ENCODE data around the gene ATOH8. TPM values are rescaled to one million over a fixed set of nuclear protein-coding genes. Genes with fewer than 3 reads are reported as not detected.

The ATOH8 gene
- polyA plus RNA-seq, 1 of the 3 experiments (the other 2 are of a cell fraction), result 5.6 TPM

DNA sequence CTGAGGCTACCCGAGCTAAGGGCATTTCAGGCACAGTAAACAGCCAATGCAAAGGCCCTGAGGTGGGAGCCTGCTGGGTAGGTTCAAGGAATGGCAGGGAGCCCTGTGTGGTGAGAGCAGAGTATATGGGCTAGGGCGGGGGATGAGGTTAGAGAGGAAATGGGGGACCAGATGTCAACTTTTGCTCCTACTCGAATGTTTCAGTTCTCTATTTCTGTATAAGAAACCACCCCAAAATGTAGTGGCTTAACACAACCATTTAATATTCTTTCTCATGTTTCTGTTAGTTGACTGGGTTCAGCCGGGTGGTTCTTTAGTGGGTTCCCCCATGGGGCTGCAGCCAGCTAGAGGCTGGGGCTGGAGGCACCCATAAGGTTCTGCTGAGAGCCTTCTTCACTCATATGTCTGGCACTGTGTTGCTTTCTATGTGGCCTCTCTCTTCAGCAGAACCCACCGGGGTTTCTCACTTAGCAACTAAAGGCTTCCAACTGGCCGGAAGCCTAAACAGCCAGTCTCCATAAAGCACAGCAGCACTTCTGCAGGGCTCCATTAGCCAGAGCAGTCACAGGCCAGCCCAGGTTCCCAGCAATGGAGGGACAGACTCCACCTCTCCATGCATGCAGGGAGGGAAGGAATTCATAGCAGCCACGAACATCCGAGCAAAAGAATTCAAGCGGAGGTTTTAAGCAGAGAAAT, 5.6 kb upstream of the ATOH8 start:
- H2AFZ ChIP-seq (ENCODE audit: low read depth), result no peak overlapping the region
- no peaks in the 10 kb centered on the region for H3K27me3 ChIP-seq (ENCODE audit: insufficient read depth)
- H3K4me2 ChIP-seq, result no peak overlapping the region
- no peak for TF ChIP-seq RCOR1 (IDR thresholded peaks at IDR 0.05; ENCODE audit: low read length)
- no peak for TF ChIP-seq NFIC (IDR thresholded peaks at IDR 0.05; ENCODE audit: borderline replicate concordance)
- no peak for TF ChIP-seq USF1 (IDR thresholded peaks at IDR 0.05; ENCODE audit: borderline replicate concordance, low read depth)
- TF ChIP-seq FOSL2 (IDR thresholded peaks at IDR 0.05; ENCODE audit: borderline replicate concordance, low read depth), result no peak
- no peak for TF ChIP-seq POLR2AphosphoS5 (IDR thresholded peaks at IDR 0.05; ENCODE audit: low read depth, low read length)
- TF ChIP-seq RAD21 (IDR thresholded peaks at IDR 0.05; ENCODE audit: low read length), result no peak
- no peak for TF ChIP-seq MEF2A (IDR thresholded peaks at IDR 0.05; ENCODE audit: borderline replicate concordance, low read depth)
- no peak for TF ChIP-seq RXRA (IDR thresholded peaks at IDR 0.05; ENCODE audit: borderline replicate concordance, low read depth)
- no peak for TF ChIP-seq NRF1 (IDR thresholded peaks at IDR 0.05; ENCODE audit: low read depth, low read length)
- TF ChIP-seq EP300 (IDR thresholded peaks at IDR 0.05; ENCODE audit: borderline replicate concordance in 1 of 2, low read depth in 1 of 2, low read length in 1 of 2), result no peak
- TF ChIP-seq TAF1 (IDR thresholded peaks at IDR 0.05; ENCODE audit: borderline replicate concordance, low read depth, low read length), result no peak
- no peak for TF ChIP-seq ELF1 (IDR thresholded peaks at IDR 0.05)
- no peak for TF ChIP-seq RFX5 (IDR thresholded peaks at IDR 0.05; ENCODE audit: low read length)
- H3K36me3 ChIP-seq (replicated peaks in 1 of 2; ENCODE audit: control insufficient read depth in 1 of 2, insufficient read depth in 2 of 2, low read length in 1 of 2), result no peaks in the 10 kb centered on the region
- no peaks in the 10 kb centered on the region for H3K79me2 ChIP-seq (ENCODE audit: insufficient read depth)
- no peaks in the 10 kb centered on the region for H3K9me2 ChIP-seq
- H3K4me1 ChIP-seq (ENCODE audit: control insufficient read depth in 1 of 2, insufficient read depth in 2 of 2, low read depth in 1 of 2, low read length in 1 of 2), result peaks cover 37 to 45% of the 10 kb centered on the region in 2 experiments
- no peaks in the 10 kb centered on the region for H4K20me1 ChIP-seq (ENCODE audit: insufficient read depth)
- POLR2A ChIA-PET, result no interaction called here
- DNase-seq, result no peak
- CTCF ChIA-PET, result interaction anchor here (1.2 to 34.7 kb wide), 8 partner anchors 18 to 79 kb away, joined by 5 to 626 read pairs (median 10); no protein-coding TSS in a partner anchor
- H3K27ac ChIP-seq (ENCODE audit: low read depth in 2 of 2, low read length in 1 of 2), result no peak overlapping the region
- H3K4me3 ChIP-seq (ENCODE audit: low read depth in 2 of 2, low read length in 1 of 2), result no peak overlapping the region
- no peaks in the 10 kb centered on the region for H3K9me3 ChIP-seq
- WGBS (ENCODE audit: low lambda C conversion rate), result 91% methylated on average over 9 of the region's 9 CpGs
- no peak overlapping the region for H3K9ac ChIP-seq
- H3F3A ChIP-seq (replicated peaks; ENCODE audit: insufficient read depth), result peaks cover 17% of the 10 kb centered on the region

- peaks cover 29 to 35% of the 10 kb centered on the region in 2 experiments for H3K4me1 ChIP-seq (ENCODE audit: control insufficient read depth in 1 of 2, insufficient read depth in 2 of 2, low read depth in 1 of 2, low read length in 1 of 2)
- peaks cover 17% of the 10 kb centered on the region for H3F3A ChIP-seq (replicated peaks; ENCODE audit: insufficient read depth)
- POLR2A ChIA-PET, result no interaction called here
Measured at GRCh38 chr2:85748985-85749875, 4.6 kb upstream of the ATOH8 start.

More at GRCh38 chr2:85748985-85749875, 4.6 kb upstream of the ATOH8 start:
- TF ChIP-seq NFIC (IDR thresholded peaks at IDR 0.05; ENCODE audit: borderline replicate concordance), result 0 out of 2 replicates have a peak, but pooled peaks have one; percentile 7
- TF ChIP-seq GABPA (IDR thresholded peaks at IDR 0.05; ENCODE audit: low read depth), result no peak
- H2AFZ ChIP-seq (ENCODE audit: low read depth), result no peak overlapping the region
- H3K9ac ChIP-seq, result no peak overlapping the region
- no peaks in the 10 kb centered on the region for H3K79me2 ChIP-seq (ENCODE audit: insufficient read depth)
- H3K4me2 ChIP-seq, result peak overlapping the region; percentile 48; the same call in 1 of the 2 replicates
- H3K9me2 ChIP-seq, result no peaks in the 10 kb centered on the region
- H3K4me3 ChIP-seq (ENCODE audit: low read depth in 2 of 2, low read length in 1 of 2), result no peak overlapping the region
- H3K27me3 ChIP-seq (ENCODE audit: insufficient read depth), result no peaks in the 10 kb centered on the region
- H3K27ac ChIP-seq (ENCODE audit: low read depth in 2 of 2, low read length in 1 of 2), result peak overlapping the region; percentile 16 to 40; a peak in 2 of 4 replicates
- DNase-seq, result no peak
- no peaks in the 10 kb centered on the region for H3K9me3 ChIP-seq
- no peaks in the 10 kb centered on the region for H4K20me1 ChIP-seq (ENCODE audit: insufficient read depth)
- CTCF ChIA-PET, result interaction anchor here (0.6 to 34.7 kb wide), 24 partner anchors 7 to 330 kb away, joined by 3 to 626 read pairs (median 8); no protein-coding TSS in a partner anchor
- no peaks in the 10 kb centered on the region for H3K36me3 ChIP-seq (replicated peaks in 1 of 2; ENCODE audit: control insufficient read depth in 1 of 2, insufficient read depth in 2 of 2, low read length in 1 of 2)
- 56% methylated on average over 7 of the region's 7 CpGs for WGBS (ENCODE audit: low lambda C conversion rate)

Measured in SK-N-SH (cell line).